ENCODE measurements around the gene KIRREL3.

GRCh38 chr11:127027789-127028188 lies 27.2 kb upstream of the KIRREL3 start:
- no peak for TF ChIP-seq CTCF (IDR thresholded peaks at IDR 0.05 in 8 of 11, conservative IDR thresholded peaks at IDR 0.05 in 3 of 11)
- no peak for TF ChIP-seq POLR2AphosphoS5 (IDR thresholded peaks at IDR 0.05)
- TF ChIP-seq POLR2A (IDR thresholded peaks at IDR 0.05): no peak
